Stimulated activated CD4-positive, alpha-beta T cell treated with anti-CD3 and anti-CD28 coated beads, Interleukin-1b, Interleukin-23, amount 100 ng/mL, for 48 hours (primary cell): ENCODE results near the gene GALNT13.

Experiments used
- DNase-seq: peaks from one replicate; pipeline ENCODE4 v3.0.0-alpha.2; 2020

GALNT13 gene

DNA sequence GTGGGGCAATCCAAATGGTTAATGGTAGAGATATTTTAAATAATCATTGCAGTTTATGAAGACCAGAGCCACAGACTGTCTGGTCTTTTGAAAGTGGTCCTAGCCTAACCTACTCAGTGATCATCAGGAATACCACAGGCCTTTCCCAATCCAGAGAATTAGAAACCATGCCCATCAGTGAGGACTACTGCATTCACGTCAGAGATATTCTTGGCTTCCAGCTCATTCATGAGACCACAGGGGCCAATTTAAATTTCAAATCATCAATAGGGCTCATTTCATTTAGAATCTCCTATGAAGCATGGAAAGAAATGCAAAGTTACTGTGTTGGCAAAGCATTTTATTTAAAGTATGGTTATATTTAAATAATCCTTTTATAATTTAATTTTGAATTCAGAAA lies 464.5 kb downstream of the GALNT13 start:
- no peak for DNase-seq

DNA sequence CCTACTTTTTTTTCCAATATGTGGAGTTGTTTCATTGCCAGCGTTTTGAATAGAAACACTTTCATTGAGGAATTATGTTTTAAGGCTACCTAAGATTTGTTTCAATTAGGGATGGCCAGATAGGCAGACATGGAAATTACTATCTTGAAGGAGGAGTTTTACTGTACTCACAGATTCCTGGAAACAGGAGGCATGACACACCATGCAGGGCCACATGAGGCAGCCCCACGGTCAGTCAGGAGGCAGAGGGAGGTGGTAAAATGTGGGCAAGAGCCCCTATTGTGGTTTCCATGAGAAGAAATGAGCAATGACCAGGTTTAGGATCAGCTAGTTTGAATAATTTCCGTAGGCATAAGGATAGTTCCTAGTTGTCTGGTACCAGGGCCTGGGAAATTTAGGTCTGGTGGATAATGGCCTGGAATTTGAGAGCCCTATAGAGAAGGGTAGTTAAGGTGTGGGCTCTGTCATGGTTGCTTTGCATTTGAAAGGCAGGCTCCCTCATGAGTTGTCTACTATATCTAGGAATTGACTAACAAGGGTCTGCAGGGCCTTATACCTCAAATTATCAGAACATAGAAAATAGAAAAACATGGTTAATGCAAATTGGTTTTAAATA lies 466.7 kb downstream of the GALNT13 start:
- no peak for DNase-seq

DNA sequence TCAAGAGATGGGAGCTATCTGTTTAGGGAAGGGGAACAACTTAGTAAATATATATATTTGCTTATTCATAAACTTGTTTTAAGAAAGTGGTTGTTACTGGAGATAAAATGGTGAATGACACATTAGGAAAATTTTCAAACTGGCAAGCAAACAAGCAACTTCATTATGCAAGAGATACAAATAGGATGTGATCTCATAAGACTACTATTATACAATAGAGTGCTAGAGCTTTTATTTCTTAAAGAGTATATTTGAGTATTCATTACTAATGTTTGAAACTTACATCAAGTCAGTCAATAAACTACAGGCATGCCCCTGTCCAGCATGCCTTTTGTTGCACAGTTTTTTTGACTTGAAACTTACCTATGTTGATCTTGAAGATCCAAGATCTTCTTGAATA lies 471.6 kb downstream of the GALNT13 start:
- no peak for DNase-seq

DNA sequence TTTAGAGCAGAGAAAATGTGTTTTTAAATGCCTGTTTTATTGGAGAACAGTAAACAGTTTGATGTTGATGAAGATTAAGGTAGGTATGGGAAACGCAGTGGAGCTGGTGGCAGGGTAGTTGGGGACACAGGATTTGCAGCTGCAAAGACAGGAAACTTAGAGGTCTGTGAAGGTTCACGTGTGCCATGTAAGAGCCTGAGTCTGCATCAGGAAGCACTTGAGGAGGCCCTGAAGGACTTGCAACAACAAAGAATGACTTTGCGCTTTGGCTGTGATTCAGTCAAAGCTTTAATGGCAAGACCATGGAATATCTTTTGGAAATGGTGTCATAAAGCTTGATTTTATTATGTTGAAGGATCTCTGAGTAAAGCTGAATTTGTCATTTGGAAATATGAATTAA lies 479.2 kb downstream of the GALNT13 start:
- no peak for DNase-seq

DNA sequence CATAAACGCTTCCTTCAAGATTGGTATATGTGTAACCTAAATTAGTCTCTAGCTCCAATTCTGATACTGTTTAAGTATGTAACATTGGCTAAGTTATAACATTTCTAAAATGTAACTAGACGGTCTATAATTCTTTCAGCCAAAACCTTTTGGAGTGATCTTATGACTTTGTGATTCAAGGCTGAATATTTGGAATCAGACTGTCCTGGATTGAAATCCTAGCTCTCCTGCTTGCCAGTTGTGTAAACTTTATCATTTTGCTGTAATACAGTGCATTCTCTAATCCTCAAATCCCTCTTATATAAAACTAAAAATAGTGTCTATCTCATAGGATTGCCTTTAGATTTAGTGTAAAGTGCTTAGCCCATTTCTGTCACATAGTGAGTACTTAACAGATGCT lies 489.6 kb downstream of the GALNT13 start:
- no peak for DNase-seq

DNA sequence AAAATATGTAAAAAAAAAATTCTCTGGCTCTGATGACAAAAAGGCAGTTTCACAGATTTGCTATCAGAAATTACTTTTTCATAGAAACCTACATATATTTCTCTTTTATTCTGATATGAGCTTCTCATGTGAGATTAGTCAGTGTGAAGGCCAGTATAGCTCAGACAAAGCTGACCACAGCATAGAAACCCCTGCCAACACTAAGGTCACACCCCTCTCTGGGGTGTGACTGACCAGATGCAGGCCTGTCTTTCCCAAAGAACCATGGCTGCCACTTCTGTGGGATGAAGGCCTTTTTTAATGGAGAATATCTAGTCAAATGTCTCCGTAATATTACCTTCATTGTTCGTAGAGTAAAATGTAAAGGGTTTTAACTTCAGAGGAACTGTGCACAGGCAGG lies 496.4 kb downstream of the GALNT13 start:
- DNase-seq = no peak

DNA sequence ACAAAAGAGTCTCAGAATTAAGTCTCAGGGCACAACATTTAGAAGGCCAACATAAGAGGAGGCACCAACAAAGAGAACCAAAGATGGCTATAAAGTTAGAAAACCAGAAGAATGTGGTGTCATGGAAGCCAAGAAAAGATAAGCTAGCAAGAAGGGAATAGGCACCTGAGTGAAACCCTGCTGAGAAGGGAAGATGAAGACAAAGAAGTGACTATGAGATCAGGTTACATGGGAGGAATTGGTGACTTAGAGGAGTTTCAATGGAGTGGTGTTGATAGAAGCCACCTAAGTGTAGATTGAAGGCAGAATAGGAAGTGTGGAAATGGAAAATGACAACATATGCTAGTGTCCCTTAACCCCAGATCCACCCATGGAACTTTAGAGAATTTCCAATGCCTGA lies 499.2 kb downstream of the GALNT13 start:
- DNase-seq = no peak

DNA sequence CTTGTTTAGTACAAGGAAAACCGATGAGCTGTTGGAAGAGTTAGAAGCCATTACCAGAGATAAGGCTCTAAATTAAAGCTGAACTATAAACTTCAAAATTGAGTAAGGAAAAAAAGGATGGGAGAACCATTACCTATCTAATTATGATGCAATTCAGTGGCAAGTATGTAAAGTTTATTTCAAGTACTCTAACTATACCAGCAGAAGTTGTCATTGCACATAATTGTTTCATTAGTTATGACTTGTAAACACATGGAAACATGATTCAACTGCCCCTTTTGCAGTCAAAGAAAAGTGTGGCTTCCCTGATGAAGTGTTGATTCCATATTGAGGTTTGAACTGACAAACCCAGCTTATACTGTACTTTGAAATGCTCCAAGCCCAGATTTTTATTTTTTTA lies 502.7 kb downstream of the GALNT13 start:
- no peak for DNase-seq

DNA sequence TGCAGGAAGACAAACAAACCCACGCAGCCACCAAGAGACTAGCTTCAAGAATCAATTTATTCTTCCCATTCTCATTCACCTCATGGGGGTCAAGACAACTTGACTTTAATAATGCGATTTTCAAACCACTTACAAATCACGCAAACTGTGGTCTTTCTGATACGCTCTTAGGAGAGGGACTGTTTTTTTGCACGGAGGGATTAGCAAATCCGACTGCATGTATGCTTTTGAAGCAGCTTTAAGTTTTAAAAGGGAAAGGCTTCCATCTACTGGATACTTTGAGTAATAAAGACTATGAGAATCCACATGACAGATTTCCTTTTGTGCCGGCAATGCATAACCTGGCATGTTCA lies 503.8 kb downstream of the GALNT13 start:
- no peak for DNase-seq

DNA sequence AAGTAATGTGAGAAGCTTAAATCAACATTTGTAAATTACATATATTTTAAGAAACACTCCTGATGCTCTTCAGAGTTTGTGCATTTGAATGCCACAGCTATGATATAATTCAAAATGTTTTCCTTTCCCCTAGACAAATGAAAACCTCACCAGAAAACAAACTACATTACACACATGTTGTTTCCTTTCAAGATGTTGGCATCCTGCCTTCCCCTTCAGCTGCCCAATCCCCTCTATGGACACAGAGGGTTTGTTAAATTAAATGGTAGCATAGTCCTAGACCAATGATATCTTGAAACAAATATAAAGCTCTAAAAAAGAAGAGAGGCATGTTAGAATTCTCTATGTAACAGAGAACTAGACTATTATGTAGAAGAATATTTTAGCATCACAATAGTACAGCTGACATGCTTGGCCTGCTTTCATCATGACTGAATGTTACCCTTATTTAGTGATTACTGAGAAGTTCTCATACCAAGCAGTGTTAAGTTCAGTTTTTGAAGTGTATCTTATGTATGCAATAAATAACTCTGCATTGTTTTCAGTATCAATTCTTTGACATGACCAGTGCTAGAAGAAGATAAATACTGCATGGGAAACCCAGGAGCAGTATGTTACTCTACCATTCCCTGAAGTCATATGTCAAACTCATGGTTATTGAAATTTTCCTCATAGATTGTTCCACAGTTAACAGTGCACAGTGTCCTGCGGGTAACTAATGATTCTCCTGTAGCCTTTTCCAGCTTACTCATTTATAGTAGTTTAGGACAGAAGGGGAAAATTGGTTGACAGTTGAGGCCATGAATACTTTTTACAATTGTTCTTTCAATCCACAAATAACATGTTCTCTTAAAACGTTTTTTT lies 510.4 kb downstream of the GALNT13 start:
- no peak for DNase-seq

DNA sequence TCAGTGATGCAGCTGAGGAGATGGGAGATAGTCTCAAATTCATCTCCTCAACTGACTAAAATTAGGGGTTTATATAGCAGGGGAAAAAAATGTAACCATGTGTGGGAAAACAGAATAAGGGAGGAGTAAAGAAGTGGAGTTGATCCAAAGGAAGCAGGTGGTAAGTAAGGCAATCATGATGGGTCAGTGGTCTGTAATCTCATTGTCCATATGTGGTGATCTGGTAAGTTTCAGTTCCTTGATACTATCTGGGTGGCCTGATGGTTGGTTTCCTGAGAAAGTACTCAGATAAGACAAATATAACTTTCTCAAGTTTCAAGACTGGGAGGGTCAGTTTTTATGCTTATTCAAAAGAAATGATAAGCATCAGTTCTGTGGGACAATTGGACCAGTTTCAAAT lies 514.5 kb downstream of the GALNT13 start:
- no peak for DNase-seq

DNA sequence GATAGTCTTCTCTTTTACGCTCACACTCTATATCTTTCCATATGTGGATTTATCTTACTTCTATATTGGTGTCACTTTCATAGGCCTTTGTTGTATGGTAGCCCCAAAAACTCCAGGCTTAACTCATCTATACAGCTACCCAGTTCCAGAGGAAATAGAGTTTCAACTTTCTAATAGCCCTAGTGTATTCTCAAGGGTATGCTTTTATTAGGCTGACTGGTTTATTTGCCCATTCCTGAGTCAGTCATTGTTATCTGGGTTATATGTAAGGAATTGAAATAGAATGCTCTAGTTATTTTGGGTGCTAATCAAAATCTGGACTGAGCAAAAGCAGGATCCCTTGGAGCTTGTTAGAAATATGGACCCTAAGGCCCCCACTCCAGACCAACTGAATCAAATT lies 519.3 kb downstream of the GALNT13 start:
- DNase-seq = no peak

DNA sequence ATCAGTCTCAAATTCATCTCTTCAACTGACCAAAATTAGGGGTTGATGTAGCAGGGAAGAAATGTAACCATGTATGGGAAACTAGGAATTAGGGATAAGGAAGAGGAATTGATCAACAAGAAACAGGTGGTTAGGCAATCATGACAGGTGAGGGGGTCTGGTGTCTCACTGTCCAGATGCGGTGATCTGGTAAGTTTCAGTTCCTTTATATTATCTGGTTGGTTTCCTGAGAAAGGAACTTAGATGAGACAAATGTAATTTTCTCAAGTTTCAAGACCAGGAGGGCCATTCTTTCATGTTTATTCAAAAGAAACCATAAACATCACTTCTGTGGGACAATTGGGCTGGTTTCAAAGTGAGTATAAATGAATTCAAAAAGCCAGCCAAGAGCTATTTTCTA lies 520.5 kb downstream of the GALNT13 start:
- no peak for DNase-seq

DNA sequence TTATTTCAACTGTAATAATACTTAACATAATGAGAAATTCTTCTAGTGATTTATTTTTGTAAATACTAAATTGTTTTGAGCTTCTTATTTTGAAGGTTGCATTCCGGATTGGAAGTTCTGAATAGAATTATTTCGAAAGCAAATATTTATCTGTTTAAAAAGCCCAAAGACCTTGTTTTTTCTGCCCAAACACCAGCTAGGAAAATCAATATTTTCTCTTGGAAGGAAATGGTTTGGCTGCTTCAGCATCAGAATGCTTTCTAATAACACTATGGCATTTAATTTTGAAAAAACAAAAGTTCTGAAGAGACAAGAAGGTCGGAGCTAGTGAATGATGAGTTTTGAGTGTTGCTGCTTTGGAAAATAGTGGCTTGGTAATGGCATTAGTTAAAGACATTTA lies 522.9 kb downstream of the GALNT13 start:
- no peak for DNase-seq

DNA sequence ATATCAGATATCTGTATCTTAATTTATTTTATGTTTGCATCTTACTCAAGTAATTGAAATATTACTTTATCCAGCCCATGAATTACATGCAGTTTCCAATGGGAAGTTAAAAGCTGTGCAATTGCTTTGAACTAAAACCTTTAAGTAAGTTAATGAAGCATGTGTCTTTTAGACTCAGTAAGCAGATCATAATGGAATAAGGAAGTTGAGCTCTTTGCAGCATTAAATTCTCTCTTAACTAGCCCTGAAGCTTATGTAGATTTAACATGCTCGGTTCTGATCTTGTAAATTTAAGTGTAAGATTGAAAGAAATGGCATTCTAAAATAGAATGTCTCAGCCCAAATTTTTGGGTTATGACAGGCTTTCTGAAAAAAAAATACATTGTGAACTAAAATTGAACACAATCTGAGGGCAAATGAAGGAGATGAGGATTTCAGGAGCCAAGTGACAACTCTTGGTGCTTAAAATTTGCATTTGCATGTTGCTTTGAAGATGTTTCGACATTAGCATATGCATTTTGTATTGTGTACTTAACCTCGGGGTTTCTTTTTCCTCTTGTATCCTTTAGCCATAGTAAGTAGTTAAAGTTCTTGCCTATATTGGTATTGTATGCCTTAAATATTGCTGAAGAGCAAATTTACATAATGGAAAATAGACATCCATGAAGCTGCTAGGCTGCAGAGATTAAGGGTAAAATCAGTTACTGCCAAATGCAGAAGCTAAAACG lies 529.0 kb downstream of the GALNT13 start:
- no peak for DNase-seq

DNA sequence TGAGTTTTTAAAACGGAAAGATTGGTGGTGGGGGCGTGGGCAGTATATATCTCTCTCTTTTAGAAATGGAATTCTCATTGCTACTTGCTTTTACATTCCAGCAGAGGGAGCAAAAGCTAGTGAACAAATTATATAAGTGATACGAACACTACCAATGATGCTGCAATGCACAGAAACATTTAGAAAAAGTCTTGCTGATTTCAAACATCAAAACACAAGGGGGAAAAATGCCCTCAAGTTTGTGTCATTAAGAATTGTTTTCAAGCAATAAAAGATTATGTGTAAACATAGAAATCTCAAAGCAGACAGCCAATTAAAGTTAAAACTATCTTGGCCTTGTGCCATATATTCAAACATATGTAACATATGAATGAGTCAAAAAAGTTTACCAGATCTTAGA lies 530.5 kb downstream of the GALNT13 start:
- DNase-seq = no peak

DNA sequence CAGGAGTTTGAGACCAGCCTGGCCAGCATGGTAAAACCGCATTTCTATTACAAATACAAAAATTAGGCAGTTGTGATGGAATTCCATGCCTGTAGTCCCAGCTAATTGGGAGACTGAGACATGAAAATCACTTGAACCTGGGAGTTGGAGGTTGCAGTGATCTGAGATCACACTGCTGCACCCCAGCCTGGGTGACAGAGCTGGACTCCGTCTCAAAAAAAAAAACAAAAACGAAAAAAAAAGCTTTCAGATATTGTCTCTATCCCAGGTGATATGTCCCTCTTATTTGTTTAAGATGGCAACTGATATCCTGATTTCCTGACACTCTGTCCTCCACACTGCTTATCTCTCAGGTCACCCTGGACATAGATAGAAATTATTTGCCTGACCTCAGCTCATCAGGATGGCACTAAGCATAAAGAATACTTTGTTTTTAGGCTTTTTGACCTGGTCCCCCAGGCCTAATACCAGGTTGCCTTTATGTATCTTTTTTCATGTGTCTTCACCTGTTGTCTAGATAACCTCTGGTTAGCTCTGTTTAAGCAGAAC lies 531.6 kb downstream of the GALNT13 start:
- no peak for DNase-seq

DNA sequence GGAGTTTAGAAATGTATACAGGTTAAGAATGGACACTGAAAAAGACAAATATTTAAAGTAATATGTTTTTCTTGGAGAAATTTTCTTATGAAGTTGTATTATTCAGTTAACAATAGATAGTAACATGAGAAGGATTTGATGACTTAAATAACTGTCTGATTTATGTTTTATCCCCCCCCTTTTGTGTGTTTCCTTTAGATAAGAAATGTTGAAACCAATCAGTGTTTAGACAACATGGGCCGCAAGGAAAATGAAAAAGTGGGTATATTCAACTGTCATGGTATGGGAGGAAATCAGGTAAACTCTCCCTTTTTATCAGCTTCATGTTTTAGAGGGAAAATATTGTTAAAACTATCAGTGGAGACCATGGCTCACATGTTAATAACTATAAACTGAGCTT lies 537.1 kb downstream of the GALNT13 start:
- no peak for DNase-seq

DNA sequence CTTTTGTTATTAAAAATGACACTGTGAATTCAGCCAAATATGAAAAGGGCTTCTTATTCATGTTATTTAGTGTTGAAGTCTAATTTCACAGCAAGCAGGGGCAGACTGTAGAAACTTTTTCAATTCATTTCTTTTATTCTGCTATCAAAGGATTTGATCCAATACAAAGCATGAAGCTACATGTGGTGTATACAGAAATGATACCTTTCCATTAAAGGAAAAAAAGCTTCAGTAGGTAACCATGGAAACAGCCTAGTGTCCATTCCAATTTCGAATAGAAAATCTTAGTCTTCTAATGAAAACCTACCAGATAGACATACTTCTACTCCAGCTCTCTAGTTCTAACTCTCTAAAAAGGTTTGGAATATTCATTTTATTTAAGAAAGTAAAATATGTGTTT lies 550.5 kb downstream of the GALNT13 start:
- DNase-seq = no peak

DNA sequence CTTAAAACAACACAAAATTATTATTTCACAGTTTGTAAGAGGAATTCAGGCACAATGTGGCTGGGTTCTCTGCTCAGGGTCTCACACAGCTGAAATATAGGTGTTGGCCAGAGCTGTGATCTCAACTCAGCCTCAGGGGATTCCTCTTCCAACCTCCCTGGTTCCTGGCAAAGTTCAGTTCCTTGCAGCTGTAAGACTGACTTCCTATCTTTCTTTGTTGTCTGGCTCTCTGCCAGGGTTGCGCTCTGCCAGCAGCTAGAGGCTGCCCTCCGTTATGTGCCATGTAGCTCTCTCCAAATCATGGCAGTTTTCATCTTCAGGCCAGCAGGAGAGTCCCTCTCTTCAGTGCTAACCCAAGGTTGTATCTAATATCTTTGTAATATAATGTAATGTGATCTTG lies 554.3 kb downstream of the GALNT13 start:
- no peak for DNase-seq

DNA sequence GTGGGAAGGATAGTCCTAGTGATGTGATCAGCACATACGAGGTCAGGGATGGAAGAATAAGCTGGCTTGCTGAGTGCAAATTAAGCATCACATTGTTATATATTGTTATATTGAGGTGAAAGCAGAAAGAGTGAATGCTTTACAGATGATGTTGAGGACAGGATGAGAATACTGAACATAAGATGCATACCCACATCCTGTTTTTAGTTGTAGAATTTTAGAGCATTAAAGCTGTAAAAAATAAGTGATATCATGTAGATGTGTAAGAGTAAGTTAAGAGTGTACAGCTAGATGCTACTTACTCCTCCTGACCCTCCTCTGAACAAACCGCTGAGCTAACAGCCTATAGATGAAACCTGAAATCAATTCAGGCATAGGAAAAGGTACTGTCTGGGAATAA lies 555.7 kb downstream of the GALNT13 start:
- no peak for DNase-seq

DNA sequence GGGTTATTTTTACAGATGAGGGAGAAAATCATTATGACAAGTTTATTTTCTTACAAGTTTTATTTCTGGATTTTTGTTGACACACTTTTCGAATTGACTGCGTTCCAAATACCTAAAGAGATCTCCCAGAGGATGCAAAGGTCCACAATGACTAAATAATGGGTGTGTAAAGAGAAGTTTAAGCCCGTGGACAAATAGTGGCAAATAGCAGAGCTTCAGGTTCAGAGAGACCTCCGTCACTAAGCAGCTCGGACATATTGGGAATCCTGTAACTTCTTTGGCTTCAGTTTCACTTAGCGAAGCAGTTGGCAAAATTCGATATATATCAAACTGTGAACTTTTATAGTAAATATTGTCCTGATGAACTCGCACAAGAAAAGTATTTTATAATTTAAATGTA lies 556.3 kb downstream of the GALNT13 start:
- DNase-seq = no peak

DNA sequence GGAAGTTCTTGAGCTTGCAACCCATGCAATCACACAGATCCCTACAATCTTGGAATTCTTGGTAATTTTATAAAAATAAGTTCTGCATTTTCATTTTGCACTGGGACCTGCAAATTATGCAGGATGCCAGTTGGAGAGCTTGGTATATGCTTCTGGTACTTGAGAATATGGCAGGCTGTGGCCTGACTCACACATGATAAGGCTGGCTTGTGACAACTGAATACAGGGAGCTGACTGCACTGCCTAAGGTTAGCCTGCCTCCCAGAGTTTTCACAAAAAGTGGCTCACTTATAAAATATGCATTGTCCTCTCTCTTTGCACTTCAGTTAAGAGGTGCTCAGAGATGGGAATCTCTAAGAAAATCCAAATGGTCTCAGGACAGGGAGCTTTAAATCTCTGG lies 561.3 kb downstream of the GALNT13 start:
- DNase-seq = no peak

DNA sequence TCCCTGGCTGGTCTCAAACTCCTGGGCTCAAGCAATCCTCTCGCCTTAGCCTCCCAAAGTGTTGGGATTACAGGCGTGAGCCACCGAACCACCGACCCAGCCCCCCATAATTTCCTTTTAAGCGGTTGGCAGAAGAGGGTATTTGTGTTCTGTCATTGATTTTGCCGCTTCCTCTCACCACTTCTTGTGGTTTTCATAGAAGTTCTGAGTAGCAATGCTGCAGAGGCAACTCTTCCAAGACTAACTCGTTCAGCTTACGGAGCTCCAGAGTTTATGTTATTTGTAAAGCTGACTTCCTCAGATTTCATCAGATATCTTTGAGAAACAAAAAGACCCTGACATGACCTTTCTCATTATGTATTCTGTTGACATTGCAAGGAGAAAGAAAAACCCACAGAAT lies 565.4 kb downstream of the GALNT13 start:
- no peak for DNase-seq
